ENCODE results near the gene DAPK2.

Gene DAPK2

DNA sequence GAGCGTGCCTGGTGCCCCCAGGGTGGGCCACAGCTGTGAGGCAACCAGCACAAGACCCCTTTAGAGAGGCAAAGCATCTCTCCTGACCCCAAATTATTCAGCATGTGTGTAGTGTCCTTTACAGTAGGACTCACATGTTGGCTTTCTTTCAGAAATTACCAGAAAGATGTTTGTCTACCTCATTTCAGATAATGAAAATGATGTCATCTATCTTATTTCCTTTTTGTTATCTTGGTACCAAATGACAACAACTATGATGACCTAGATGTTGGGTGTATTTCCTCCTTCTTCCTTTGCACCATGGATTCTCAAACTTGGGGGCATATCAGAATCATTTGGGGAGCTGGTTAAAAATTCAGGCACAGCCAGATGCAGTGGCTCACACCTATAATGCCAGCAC lies 50.5 kb downstream of the DAPK2 start:
- H3K27ac ChIP-seq: no peak overlapping the region
- TF ChIP-seq, protein P1, sequence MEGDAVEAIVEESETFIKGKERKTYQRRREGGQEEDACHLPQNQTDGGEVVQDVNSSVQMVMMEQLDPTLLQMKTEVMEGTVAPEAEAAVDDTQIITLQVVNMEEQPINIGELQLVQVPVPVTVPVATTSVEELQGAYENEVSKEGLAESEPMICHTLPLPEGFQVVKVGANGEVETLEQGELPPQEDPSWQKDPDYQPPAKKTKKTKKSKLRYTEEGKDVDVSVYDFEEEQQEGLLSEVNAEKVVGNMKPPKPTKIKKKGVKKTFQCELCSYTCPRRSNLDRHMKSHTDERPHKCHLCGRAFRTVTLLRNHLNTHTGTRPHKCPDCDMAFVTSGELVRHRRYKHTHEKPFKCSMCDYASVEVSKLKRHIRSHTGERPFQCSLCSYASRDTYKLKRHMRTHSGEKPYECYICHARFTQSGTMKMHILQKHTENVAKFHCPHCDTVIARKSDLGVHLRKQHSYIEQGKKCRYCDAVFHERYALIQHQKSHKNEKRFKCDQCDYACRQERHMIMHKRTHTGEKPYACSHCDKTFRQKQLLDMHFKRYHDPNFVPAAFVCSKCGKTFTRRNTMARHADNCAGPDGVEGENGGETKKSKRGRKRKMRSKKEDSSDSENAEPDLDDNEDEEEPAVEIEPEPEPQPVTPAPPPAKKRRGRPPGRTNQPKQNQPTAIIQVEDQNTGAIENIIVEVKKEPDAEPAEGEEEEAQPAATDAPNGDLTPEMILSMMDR (IDR thresholded peaks at IDR 0.05; ENCODE audit: low read depth, low read length, missing control alignments): no peak
- H3K27me3 ChIP-seq (replicated peaks): no peaks in the 10 kb centered on the region
- no peak overlapping the region for H3K4me3 ChIP-seq (ENCODE audit: low read depth, low read length)
- DNase-seq: no peak
- no peaks in the 10 kb centered on the region for H3K36me3 ChIP-seq (replicated peaks)
- in situ Hi-C loops (cut with HindIII; ENCODE audit: low pct_ligation_motif_present, low sequenced_read_pairs): no loop called here

DNA sequence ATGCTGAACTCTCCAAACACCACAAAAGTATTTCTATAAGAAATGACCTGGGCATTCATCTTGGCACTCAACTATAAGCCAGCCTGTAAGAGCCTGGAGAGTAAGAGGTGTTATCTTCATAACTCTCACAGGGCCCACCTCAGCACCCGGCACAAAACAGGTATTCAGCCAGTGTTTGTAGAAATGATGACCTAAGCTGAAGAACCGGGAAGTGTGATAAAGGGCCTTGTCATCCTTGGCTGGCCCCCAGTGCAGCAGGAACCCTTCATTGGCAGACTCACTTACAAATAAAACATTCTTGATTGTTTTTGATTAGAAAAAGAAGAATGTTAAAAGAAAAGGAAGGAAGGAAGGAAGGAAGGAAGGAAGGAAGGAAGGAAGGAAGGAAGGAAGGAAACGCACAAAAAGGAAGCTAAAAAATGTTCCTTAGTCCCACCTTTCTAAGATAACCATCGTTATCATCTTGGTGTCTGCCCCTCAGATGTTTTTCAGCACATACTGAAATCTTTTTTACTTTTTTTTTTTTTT lies 52.1 kb downstream of the DAPK2 start:
- H3K36me3 ChIP-seq (replicated peaks): no peaks in the 10 kb centered on the region
- no peak overlapping the region for H3K27ac ChIP-seq
- TF ChIP-seq, protein P1 (IDR thresholded peaks at IDR 0.05; ENCODE audit: low read depth, low read length, missing control alignments): no peak
- in situ Hi-C loops (cut with HindIII; ENCODE audit: low pct_ligation_motif_present, low sequenced_read_pairs): no loop called here
- H3K4me3 ChIP-seq (ENCODE audit: low read depth, low read length): no peak overlapping the region
- DNase-seq: no peak
- H3K27me3 ChIP-seq (replicated peaks): no peaks in the 10 kb centered on the region

- no peak for DNase-seq
- Histone ChIP-seq H3K36me3 (replicated peaks) (no peaks in the 10 kb centered on the region), H3K27me3 (replicated peaks) (no peaks in the 10 kb centered on the region), H3K4me3 (ENCODE audit: low read depth, low read length) (no peak overlapping the region), H3K27ac (no peak overlapping the region)
- in situ Hi-C loops (cut with HindIII; ENCODE audit: low pct_ligation_motif_present, low sequenced_read_pairs): no loop called here
- TF ChIP-seq, protein P1 (IDR thresholded peaks at IDR 0.05; ENCODE audit: low read depth, low read length, missing control alignments): no peak
Observed at GRCh38 chr15:63992300-63992699, 54.0 kb downstream of the DAPK2 start.

DNA sequence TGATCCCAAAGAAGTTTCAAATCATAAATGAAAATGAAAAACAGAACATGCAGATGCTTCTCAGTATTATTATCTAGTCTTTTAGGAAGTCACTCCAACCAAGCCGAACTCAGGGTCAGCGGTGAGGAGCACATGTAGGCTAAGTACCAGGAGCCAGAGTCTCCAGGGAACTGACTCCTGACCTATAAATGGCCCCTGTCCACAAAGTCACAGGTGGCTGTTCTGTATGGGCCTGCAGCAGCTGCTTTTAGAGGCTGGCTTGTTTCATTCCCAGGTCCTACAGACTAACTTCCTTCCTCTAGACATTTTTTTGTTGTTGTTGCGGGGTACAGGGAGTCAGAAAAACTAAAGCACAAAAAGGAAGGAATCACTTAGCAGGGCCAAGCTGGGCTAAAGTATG lies 54.6 kb downstream of the DAPK2 start:
- H3K4me3 ChIP-seq (ENCODE audit: low read depth, low read length): no peak overlapping the region
- no peaks in the 10 kb centered on the region for H3K27me3 ChIP-seq (replicated peaks)
- TF ChIP-seq, protein P1 (IDR thresholded peaks at IDR 0.05; ENCODE audit: low read depth, low read length, missing control alignments): no peak
- in situ Hi-C loops (cut with HindIII; ENCODE audit: low pct_ligation_motif_present, low sequenced_read_pairs): no loop called here
- DNase-seq: no peak
- H3K27ac ChIP-seq: no peak overlapping the region
- H3K36me3 ChIP-seq (replicated peaks): no peaks in the 10 kb centered on the region

DNA sequence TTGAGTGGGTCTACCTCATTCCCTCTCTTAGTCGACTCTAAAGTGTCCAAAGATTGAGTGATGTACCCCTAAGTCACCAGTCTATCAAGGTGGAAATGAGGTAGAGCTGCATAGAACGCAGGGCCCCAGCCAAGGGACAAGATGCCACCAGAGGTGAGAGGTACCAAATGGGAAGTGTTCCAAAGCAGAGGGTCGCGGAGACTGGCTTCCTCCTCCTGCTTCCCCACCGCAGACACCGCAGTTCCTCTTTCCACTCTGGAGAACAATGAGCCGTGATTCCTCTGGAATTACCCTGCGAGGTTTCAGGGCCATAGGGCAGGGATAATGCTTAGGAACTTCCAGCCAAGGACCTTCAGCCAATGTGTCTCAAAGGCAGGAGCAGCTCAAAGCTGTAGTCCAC lies 55.8 kb downstream of the DAPK2 start:
- H3K27me3 ChIP-seq (replicated peaks): no peaks in the 10 kb centered on the region
- TF ChIP-seq, protein P1 (IDR thresholded peaks at IDR 0.05; ENCODE audit: low read depth, low read length, missing control alignments): no peak
- DNase-seq: no peak
- no peak overlapping the region for H3K4me3 ChIP-seq (ENCODE audit: low read depth, low read length)
- no peaks in the 10 kb centered on the region for H3K36me3 ChIP-seq (replicated peaks)
- in situ Hi-C loops (cut with HindIII; ENCODE audit: low pct_ligation_motif_present, low sequenced_read_pairs): no loop called here
- no peak overlapping the region for H3K27ac ChIP-seq

- no peak for DNase-seq
- no peak overlapping the region for H3K27ac ChIP-seq
- H3K27me3 ChIP-seq (replicated peaks): no peaks in the 10 kb centered on the region
- H3K36me3 ChIP-seq (replicated peaks): no peaks in the 10 kb centered on the region
- TF ChIP-seq, protein P1 (IDR thresholded peaks at IDR 0.05; ENCODE audit: low read depth, low read length, missing control alignments): no peak
- in situ Hi-C loops (cut with HindIII; ENCODE audit: low pct_ligation_motif_present, low sequenced_read_pairs): no loop called here
- no peak overlapping the region for H3K4me3 ChIP-seq (ENCODE audit: low read depth, low read length)
Observed at GRCh38 chr15:63987796-63988378, 58.4 kb downstream of the DAPK2 start.

Data from brain microvascular endothelial cell (primary cell).